Right lobe of liver (tissue), 4 donors: Measurements from ENCODE around the gene PDE7B.

Experiments
- POLR2A ChIP-seq: fragments of 450-650 bp; IDR thresholded peaks from one replicate; pipeline ENCODE4 v1.6.1; 2017; ENCODE audit warnings: antibody characterized with exemption, mild to moderate bottlenecking
- TF ChIP-seq, protein P1 (sequence below), 4 donors: fragments of 200-600 bp in 3 of 4; fragments of 450-650 bp in 1 of 4; IDR thresholded peaks; one replicate each; pipeline versions ENCODE4 v1.5.1 to v1.8.0; 2016 to 2022; ENCODE audit warnings: antibody characterized with exemption in 4 of 4, mild to moderate bottlenecking in 2 of 4
- donor health status: DM: no; HTN: no; CAD: no.
- donor health status: DM: no; HTN: no; CAD: no.
- donor health status: DM: no; HTN: yes; CAD: no.

DNA sequence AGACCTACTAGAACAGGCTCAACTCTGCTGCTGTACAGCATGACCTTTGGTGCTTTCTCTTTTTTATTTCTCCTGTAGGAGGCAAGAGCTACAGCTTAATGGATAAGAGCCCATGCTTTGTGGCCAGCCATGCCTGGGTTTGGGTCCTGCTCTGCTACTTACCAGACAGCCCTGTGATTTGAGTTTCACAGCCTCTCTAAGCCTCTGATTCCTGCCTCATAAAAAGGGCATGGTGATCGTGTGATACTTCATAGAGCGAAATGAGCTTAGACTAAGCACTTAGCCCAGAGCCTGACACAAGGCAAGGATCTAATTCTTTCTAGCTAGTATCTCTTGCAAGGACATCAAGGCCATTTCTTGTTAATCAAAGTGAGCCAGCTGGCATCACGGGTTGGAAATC, 19.3 kb upstream of the PDE7B start:
- TF ChIP-seq, protein P1, sequence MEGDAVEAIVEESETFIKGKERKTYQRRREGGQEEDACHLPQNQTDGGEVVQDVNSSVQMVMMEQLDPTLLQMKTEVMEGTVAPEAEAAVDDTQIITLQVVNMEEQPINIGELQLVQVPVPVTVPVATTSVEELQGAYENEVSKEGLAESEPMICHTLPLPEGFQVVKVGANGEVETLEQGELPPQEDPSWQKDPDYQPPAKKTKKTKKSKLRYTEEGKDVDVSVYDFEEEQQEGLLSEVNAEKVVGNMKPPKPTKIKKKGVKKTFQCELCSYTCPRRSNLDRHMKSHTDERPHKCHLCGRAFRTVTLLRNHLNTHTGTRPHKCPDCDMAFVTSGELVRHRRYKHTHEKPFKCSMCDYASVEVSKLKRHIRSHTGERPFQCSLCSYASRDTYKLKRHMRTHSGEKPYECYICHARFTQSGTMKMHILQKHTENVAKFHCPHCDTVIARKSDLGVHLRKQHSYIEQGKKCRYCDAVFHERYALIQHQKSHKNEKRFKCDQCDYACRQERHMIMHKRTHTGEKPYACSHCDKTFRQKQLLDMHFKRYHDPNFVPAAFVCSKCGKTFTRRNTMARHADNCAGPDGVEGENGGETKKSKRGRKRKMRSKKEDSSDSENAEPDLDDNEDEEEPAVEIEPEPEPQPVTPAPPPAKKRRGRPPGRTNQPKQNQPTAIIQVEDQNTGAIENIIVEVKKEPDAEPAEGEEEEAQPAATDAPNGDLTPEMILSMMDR (IDR thresholded peaks at IDR 0.05) = no peak
- TF ChIP-seq POLR2A = no peak
